HepG2 (cell line): ENCODE results near the gene TPI1. TPM values are rescaled to one million over a fixed set of nuclear protein-coding genes. Genes with fewer than 3 reads are reported as not detected.
A peak's percentile ranks its signal among the peaks of the same experiment; 100 is the strongest.

Experiments used
- ATM ChIP-seq: fragments of 450-650 bp; IDR thresholded peaks from 2 replicates; pipeline ENCODE4 v1.7.1; 2017; ENCODE audit warnings: mild to moderate bottlenecking, borderline replicate concordance
- IKZF5 ChIP-seq: IDR thresholded peaks from 2 replicates; pipeline ENCODE4 v1.6.1; 2018; ENCODE audit warnings: missing genetic modification reagents, mild to moderate bottlenecking, missing compliant biosample characterization
- RFXANK ChIP-seq: IDR thresholded peaks from 2 replicates; pipeline ENCODE4 v1.6.1; 2016
- SIX1 ChIP-seq: sonication (generic); formaldehyde crosslinking; IDR thresholded peaks from 2 replicates; pipeline ENCODE4 v1.4.0; 2020; ENCODE audit warnings: missing genetic modification reagents, borderline replicate concordance
- SNAI1 ChIP-seq: sonication (generic); formaldehyde crosslinking; IDR thresholded peaks from 2 replicates; pipeline ENCODE4 v1.5.0; 2020; ENCODE audit warnings: mild to moderate bottlenecking, missing genetic modification reagents, borderline replicate concordance
- SP140L ChIP-seq: sonication (generic); formaldehyde crosslinking; IDR thresholded peaks from 2 replicates; pipeline ENCODE4 v1.4.0; 2020; ENCODE audit warnings: missing genetic modification reagents, borderline replicate concordance
- TEAD3 ChIP-seq: optimal IDR thresholded peaks from 2 replicates; pipeline ENCODE3; 2016; ENCODE audit warnings: borderline replicate concordance
- TRAFD1 ChIP-seq: sonication (generic); formaldehyde crosslinking; IDR thresholded peaks from 2 replicates; pipeline ENCODE4 v1.5.1; 2020; ENCODE audit warnings: missing genetic modification reagents, mild to moderate bottlenecking, borderline replicate concordance
- ZBTB2 ChIP-seq: sonication (generic); formaldehyde crosslinking; IDR thresholded peaks from 2 replicates; pipeline ENCODE4 v1.8.0; 2022; ENCODE audit warnings: low read depth, missing genetic modification reagents
- ZNF17 ChIP-seq: sonication (generic); formaldehyde crosslinking; IDR thresholded peaks from 2 replicates; pipeline ENCODE4 v1.5.0; 2020; ENCODE audit warnings: mild to moderate bottlenecking, missing genetic modification reagents
- polyA plus RNA-seq, 8 experiments: library from polyadenylated mRNA; depleted of rRNA in 3 of 8; stranded (reverse) in 7 of 8; unstranded in 1 of 8; fragments of >200 nt; fragmentation: Illumina TruSeq in 4 of 8; extraction: Trizol in 4 of 8; gene quantifications; 2 replicates each; pipeline versions ENCODE4 v1.2.1 to v1.2.3, GENCODE V29; 2011 to 2016; ENCODE audit warnings: low read depth in 4 of 8, missing spikeins in 1 of 8, mixed read lengths in 1 of 8; ENCODE audit not compliant: insufficient read depth in 1 of 8
- total RNA-seq, 5 experiments: library from RNA; depleted of rRNA; stranded (reverse); fragments of >200 nt; fragmentation: Illumina TruSeq; extraction: Trizol; gene quantifications; 2 replicates each; pipeline ENCODE4 v1.2.3, GENCODE V29; 2016; ENCODE audit warnings: low read depth in 1 of 5
- TF ChIP-seq, protein P1 (sequence below): sonication (generic); formaldehyde crosslinking; IDR thresholded peaks from 2 replicates; pipeline ENCODE4 v1.4.0; 2020; ENCODE audit warnings: low read depth, mild to moderate bottlenecking, missing genetic modification reagents
- TF ChIP-seq, protein P2 (sequence below): sonication (generic); formaldehyde crosslinking; IDR thresholded peaks from 2 replicates; pipeline ENCODE4 v1.5.1; 2020; ENCODE audit warnings: mild to moderate bottlenecking, missing genetic modification reagents
- TF ChIP-seq, protein P3 (sequence below): sonication (generic); formaldehyde crosslinking; IDR thresholded peaks from 2 replicates; pipeline ENCODE4 v1.4.0; 2020; ENCODE audit warnings: mild to moderate bottlenecking, missing genetic modification reagents

The TPI1 gene
- total and polyA plus RNA-seq, 2 of the 13 experiments (the other 11 are each of a cell fraction or from before 2014, with no cell fraction given): 945 to 2,535 TPM

- TF ChIP-seq ZBTB2 (peak; percentile 50; the same call in 1 of the 2 replicates), TEAD3 (CRISPR knock-in tag) (peak; percentile 64), TRAFD1 (CRISPR knock-in tag) (no peak), ATM (no peak), ZNF17 (CRISPR knock-in tag) (no peak), SNAI1 (CRISPR knock-in tag) (0 out of 2 replicates have a peak, but pooled peaks have one; percentile 70), IKZF5 (CRISPR knock-in tag) (peak; percentile 20; the same call in 1 of the 2 replicates), RFXANK (CRISPR knock-in tag) (no peak), SP140L (no peak), SIX1 (CRISPR knock-in tag) (no peak)
- TF ChIP-seq, protein P1, sequence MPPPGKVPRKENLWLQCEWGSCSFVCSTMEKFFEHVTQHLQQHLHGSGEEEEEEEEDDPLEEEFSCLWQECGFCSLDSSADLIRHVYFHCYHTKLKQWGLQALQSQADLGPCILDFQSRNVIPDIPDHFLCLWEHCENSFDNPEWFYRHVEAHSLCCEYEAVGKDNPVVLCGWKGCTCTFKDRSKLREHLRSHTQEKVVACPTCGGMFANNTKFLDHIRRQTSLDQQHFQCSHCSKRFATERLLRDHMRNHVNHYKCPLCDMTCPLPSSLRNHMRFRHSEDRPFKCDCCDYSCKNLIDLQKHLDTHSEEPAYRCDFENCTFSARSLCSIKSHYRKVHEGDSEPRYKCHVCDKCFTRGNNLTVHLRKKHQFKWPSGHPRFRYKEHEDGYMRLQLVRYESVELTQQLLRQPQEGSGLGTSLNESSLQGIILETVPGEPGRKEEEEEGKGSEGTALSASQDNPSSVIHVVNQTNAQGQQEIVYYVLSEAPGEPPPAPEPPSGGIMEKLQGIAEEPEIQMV (CRISPR knock-in tag): peak; percentile 88
- TF ChIP-seq, protein P2, sequence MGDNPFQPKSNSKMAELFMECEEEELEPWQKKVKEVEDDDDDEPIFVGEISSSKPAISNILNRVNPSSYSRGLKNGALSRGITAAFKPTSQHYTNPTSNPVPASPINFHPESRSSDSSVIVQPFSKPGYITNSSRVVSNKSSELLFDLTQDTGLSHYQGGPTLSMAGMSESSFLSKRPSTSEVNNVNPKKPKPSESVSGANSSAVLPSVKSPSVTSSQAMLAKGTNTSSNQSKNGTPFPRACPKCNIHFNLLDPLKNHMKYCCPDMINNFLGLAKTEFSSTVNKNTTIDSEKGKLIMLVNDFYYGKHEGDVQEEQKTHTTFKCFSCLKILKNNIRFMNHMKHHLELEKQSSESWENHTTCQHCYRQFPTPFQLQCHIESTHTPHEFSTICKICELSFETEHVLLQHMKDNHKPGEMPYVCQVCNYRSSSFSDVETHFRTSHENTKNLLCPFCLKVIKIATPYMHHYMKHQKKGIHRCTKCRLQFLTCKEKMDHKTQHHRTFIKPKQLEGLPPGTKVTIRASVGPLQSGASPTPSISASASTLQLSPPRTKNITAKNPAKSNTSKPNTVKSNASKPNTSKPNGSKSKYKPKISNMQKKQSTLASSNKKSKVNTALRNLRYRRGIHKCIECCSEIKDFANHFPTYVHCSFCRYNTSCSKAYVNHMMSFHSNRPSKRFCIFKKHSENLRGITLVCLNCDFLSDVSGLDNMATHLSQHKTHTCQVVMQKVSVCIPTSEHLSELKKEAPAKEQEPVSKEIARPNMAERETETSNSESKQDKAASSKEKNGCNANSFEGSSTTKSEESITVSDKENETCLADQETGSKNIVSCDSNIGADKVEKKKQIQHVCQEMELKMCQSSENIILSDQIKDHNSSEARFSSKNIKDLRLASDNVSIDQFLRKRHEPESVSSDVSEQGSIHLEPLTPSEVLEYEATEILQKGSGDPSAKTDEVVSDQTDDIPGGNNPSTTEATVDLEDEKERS: no peak
- TF ChIP-seq, protein P3, sequence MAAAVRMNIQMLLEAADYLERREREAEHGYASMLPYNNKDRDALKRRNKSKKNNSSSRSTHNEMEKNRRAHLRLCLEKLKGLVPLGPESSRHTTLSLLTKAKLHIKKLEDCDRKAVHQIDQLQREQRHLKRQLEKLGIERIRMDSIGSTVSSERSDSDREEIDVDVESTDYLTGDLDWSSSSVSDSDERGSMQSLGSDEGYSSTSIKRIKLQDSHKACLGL (CRISPR knock-in tag): peak; percentile 31; the same call in 1 of the 2 replicates
Measured at GRCh38 chr12:6872073-6873048, 5.0 kb downstream of the TPI1 start (continued).
